ENCODE measurements around the gene ITIH3.

DNA sequence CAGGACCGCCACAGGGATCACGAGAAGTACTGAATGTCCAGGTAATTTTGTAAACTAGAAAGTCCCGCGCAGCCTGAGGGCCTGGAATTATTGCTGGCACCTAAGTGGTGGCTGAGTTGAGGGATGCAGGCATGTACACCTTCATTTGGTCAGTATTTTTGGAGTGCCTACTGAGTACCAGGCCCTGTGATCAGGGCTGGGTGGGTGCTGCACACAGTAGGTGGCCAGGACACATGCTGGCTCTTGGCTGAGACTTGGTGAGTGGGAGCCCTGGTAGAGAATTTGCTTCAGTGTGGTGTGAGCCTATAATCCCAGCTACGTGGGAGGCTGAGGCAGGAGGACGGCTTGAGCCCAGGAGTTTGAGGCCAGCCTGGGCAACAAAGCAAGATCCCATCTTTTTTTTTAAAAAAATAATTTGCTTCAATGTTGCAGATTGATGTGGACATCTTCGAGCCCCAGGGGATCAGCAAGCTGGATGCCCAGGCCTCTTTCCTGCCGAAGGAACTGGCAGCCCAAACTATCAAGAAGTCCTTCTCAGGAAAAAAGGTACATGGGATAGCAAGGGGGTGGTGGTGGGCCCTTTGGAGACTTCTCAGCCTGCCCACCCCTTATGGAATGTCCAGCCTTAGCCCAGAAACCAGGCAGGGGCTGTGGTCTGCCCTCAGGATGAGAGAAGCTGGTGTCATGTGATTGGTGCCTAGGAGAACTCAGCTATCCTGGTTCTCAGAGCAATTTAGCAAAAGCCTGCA, 14.6 kb upstream of the ITIH3 start:
- TF ChIP-seq, protein P1, sequence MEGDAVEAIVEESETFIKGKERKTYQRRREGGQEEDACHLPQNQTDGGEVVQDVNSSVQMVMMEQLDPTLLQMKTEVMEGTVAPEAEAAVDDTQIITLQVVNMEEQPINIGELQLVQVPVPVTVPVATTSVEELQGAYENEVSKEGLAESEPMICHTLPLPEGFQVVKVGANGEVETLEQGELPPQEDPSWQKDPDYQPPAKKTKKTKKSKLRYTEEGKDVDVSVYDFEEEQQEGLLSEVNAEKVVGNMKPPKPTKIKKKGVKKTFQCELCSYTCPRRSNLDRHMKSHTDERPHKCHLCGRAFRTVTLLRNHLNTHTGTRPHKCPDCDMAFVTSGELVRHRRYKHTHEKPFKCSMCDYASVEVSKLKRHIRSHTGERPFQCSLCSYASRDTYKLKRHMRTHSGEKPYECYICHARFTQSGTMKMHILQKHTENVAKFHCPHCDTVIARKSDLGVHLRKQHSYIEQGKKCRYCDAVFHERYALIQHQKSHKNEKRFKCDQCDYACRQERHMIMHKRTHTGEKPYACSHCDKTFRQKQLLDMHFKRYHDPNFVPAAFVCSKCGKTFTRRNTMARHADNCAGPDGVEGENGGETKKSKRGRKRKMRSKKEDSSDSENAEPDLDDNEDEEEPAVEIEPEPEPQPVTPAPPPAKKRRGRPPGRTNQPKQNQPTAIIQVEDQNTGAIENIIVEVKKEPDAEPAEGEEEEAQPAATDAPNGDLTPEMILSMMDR (IDR thresholded peaks at IDR 0.05) = no peak
- no peak for TF ChIP-seq POLR2A (IDR thresholded peaks at IDR 0.05)

Data from uterus (tissue), 2 donors.